Prostate gland (tissue), 2 donors: ENCODE measurements around the gene GRM8.
"Not testable (repeated sequence)": the region's sequence is repeated elsewhere in the genome, so short reads cannot be mapped to it uniquely, and the experiment has no call there.

Experiments
- POLR2A ChIP-seq: fragments of 450-650 bp; IDR thresholded peaks from one replicate; pipeline ENCODE4 v1.6.1; 2016; ENCODE audit warnings: antibody characterized with exemption, mild to moderate bottlenecking
- TF ChIP-seq, protein P1 (sequence below), 4 experiments: fragments of 200-600 bp in 2 of 4; fragments of 450-650 bp in 2 of 4; sonication (generic) in 2 of 4; IDR thresholded peaks; 1 replicate in 3 of 4; 2 replicates in 1 of 4; pipeline ENCODE4 v1.5.1; 2016 to 2019; ENCODE audit warnings: antibody characterized with exemption in 4 of 4, mild to moderate bottlenecking in 2 of 4, moderate library complexity in 2 of 4

DNA sequence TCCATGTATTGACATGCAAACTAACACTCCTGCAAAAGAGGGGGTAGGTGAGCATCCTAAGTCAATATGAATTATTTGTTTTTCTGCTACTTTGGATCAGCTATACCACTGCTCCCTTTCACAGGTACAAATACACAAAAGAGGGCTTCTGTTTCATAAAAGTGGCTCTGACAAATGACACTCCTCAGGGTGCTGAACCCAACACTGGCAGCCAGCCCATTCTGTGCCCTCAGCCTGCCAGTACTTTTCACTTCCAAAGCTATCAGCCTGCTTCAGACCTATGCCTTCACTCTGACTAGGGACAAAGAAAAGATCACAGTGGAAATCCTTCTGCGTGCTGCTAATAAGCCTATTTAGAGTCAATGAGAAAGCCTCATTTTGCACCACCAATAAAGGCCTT, 364.8 kb downstream of the GRM8 start:
- TF ChIP-seq, protein P1, sequence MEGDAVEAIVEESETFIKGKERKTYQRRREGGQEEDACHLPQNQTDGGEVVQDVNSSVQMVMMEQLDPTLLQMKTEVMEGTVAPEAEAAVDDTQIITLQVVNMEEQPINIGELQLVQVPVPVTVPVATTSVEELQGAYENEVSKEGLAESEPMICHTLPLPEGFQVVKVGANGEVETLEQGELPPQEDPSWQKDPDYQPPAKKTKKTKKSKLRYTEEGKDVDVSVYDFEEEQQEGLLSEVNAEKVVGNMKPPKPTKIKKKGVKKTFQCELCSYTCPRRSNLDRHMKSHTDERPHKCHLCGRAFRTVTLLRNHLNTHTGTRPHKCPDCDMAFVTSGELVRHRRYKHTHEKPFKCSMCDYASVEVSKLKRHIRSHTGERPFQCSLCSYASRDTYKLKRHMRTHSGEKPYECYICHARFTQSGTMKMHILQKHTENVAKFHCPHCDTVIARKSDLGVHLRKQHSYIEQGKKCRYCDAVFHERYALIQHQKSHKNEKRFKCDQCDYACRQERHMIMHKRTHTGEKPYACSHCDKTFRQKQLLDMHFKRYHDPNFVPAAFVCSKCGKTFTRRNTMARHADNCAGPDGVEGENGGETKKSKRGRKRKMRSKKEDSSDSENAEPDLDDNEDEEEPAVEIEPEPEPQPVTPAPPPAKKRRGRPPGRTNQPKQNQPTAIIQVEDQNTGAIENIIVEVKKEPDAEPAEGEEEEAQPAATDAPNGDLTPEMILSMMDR (IDR thresholded peaks at IDR 0.05): not testable (repeated sequence)
- TF ChIP-seq POLR2A: not testable (repeated sequence)
